Femur (tissue), 1 donor: ENCODE measurements around the gene CLDN2.

Source experiments
- DNase-seq: peaks from one replicate; pipeline ENCODE4 v3.0.0-alpha.2; 2017

CLDN2 gene

DNA sequence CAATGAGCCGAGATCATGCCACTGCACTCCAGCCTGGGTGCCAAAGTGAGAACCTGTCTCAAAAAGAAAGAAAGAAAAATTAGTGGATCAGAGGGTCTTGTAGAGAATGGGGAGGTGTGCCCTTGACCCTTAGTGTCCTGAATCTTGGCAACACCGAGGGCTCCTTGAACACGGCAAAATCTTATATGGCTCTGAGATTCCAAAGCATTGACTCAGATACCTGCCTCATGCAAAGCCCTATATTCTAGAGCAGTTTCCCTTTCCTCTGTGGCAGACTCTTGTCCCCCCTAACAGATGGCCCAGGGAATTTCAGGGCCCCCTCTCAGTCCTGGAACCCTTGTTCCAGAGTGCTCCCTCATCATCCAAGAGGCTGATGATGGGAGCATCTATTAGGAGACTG, 6.8 kb downstream of the CLDN2 start:
- DNase-seq = no peak

DNA sequence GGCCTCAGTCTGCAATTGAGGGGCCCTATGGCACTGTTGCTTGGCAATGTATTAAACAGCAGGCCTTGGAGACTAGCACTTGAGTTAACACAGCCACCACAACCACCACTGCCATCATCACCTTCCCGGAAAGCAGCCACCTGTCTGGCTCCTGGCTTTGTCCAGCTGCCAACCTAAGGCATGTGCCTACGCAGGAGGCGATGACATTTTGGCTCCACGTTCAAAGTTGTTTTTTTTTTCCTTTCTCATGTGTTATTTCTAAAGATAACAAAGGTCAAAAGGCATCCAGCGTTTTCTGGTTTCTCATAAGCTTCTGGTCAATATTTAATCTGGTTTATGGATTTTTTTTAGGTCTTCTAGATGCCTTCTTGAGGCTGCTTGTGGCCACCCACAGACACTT, 7.5 kb downstream of the CLDN2 start:
- no peak for DNase-seq

DNA sequence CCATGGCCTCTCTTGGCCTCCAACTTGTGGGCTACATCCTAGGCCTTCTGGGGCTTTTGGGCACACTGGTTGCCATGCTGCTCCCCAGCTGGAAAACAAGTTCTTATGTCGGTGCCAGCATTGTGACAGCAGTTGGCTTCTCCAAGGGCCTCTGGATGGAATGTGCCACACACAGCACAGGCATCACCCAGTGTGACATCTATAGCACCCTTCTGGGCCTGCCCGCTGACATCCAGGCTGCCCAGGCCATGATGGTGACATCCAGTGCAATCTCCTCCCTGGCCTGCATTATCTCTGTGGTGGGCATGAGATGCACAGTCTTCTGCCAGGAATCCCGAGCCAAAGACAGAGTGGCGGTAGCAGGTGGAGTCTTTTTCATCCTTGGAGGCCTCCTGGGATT, 8.0 kb downstream of the CLDN2 start:
- no peak for DNase-seq

DNA sequence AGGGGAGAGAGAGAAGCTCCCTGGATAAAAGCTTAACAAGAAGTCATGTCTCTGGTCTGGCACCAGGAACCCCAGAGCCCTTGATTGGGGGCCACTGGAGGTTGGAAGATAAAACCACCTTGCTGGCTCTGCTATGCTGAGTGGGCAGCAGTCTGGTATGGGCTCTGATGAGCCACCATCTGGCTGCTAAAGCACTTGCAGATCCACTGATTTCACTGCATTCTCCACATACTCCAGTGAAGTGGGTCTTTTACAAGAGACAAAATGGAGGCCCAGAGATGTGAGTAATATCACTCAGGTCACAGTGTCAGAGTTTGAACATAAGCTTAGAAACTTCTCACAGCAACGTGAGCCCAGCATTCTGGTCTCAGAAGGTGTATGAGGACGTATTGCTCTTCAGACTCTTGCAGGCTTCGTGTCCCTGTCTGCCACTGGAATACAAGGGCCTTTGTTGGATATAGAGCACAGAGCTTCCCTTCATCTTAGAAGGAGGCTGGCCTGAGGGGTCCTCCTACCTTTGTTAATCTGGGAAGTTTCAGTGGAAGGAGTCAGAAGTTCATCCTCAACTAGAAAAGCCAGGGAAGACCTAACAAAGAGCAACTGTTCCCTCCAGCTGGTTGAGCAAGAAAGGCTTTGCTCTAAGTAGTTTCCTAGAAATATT, 11.8 kb downstream of the CLDN2 start:
- DNase-seq = no peak

DNA sequence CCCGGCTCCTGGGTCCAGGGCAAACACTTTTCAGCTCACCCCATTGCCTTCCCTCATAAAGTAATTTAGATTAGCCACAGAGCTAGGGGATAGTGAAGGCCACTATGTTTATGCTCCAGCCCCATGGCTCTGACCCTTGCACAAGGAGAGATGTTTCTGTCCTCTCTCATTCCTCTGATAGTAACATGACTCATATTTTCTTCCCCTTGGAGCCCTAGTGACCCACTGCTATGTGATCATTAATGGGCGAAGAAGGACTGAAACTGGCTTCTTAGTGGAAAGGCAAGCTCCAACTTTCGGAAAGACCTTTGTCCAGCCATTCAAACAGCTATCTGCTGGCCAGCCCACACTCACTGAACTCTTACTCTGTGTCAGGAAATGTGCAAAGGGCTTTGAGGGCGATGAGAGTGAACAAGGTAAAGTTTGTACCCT, 12.3 kb downstream of the CLDN2 start:
- no peak for DNase-seq

DNA sequence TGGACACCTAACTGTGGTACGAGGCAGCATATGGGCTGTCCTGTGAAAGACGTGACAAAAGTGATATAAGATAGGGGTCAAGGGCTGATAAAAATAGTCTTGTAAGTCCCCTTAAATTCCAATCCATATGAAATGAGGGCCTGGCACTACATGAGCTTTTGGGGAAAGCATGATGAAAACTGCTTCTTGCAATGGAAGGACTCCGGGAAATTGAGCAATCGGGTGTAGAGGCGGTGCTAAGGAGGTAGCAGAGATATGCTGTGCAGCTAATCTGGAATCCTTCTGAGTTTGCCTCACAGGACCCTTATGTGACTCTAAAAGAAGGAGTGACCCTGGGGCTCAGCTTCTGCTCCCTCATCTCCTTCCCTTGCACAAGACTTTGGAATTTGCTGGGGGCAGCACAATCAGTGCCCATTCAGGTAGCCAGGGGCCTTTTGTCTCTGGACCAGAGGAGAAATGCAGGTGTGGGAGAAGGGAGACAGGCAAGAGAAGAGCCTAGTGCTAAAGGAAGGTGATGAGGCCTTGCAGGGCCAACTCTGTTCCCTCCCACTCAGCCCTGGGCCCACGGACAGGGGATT, 12.8 kb downstream of the CLDN2 start:
- DNase-seq = no peak

DNA sequence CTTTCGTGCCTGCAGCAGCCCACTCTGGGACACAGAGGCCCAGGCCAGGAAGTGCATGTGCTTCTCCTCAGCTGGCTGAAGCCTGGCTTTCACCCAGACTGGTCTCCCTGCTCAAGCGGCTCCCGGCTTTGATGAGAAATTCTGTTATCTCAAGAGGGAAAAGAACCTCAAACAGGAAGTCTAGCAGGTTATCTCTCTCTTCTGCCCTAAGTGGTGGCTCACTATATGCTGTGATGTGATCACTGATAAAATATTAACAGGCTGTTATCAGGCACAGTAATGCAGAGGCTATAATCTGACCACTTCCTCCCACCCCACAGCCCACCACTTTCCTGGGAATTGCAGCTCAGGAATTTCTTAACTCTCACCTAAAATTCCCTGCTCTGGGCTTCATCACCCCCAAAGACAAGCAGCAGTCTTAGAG, 13.3 kb downstream of the CLDN2 start:
- no peak for DNase-seq

DNA sequence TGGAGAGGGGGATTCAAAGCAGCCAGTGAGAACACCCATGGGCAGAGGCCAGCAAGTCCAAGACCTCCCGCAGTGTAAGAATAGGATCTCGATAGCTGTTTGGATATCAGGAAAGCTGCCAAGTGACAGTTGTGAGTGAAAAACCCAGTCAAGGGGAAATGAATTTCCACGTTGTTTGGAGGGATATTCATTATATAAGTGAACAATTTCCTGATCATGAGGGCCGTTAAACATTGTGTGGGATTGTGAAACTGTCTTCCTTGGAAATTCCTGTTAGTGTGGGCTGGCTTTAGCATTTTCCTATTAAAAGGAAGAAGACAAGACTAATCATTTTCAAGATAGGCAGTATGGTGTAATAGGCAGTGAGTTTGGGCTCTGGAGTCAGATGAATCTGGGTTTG, 15.0 kb downstream of the CLDN2 start:
- no peak for DNase-seq

DNA sequence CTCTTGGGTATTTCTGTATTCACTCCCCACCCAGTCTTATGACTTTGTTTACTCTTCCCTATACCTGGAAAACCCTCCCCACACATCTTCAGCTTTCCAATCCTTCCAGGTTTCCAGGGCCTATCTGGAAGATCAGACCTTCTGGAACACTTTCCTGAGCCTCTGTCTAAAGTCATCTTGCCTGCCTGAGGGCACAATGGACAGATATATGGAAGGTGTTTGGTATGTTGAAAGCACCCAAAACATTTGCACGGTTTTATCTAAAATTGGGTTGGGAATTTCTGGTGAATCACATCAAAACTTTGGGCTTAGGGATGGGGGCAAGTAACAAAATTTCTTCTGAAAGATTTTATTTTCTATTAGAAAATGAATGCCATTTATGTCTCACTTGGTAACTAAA, 16.0 kb downstream of the CLDN2 start:
- no peak for DNase-seq

DNA sequence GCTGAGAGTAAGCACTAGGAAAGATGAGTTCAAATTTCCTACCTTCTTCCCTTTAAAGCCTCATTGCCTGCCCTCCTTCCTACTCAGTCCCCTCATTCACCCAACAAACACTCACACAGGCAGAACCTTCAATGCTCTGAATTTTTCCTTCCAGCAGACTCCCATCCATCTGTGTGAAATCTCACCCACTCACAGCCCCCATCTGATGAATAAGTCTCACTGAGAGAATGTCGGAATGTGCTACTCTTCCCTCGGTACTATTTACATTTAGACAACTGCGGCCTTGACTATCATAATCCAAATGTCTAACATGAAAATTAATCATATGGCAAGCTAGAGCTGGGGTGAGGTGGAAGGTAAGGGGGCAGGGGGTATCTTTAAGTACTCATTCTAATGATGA, 19.4 kb downstream of the CLDN2 start:
- DNase-seq = no peak

DNA sequence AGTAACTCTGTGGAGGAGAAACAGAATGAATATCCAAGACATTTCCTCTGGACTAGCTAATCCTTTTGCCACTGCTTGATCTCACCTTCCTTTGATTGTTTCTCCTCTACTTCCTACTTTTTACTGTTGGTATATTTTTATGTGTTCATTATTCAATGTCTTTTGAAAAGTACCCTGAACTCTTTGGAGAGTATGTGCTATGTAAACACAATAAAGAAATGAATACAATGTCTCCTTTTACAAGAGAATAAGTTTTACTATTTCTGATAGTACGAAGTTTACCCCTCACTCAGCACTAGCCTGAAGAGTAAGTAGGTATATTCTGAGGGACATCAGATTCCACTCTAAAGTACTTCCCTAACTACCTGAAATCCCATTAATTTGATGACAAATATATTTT, 19.9 kb downstream of the CLDN2 start:
- DNase-seq = no peak

DNA sequence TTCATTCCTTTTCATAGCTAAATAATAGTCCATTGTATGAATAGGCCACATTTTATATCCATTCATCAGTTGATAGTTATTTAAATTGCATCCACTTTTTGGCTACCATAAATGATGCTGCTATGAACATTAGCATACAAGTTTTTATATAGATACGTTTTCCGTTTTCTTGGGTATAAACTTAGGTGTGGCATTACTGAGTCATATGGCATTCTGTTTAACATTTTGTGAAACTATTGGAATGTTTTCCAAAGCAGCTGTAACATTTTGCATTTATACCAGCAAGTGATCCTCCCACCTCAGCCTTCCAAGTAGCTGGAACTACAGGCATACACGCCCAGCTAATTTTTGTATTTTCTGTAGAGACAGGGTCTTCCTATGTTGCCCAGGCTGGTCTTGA, 26.3 kb downstream of the CLDN2 start:
- no peak for DNase-seq

DNA sequence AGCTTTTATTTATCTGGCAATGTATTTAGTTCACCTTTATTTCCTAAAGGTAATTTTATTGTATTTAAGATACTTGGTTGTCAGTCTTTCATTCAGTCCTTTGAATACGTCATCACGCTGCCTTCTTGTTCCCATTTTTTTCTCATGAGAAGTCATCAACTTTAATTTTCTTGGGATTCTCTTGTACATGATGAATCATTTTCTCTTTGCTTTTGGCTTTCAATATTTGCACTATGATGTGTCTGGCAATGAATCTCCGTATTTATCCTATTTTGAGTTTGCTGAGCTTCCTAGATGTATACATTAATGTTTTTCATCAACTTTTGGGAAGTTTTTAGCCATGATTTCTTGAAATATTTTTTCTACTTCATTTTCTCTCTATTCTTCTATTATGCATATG, 28.4 kb downstream of the CLDN2 start:
- no peak for DNase-seq

DNA sequence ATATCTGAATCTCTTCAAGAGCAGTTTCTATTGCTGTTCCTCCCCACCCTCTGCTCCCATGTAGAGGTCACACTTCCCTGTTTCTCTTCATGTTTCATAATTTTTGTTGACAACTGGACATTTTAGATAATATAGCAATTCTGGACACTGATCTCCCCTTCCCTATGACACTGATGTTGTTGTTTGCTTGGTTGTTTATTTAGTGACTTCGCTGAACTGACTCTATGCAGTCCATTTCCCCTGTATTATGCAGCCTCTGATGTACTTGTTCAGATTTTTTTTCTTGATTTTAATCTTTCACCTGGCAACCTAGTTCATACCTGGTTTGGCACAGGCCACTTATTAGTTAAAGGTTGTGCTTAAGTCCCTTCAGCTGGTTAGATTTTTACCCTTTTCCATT, 29.2 kb downstream of the CLDN2 start:
- no peak for DNase-seq

DNA sequence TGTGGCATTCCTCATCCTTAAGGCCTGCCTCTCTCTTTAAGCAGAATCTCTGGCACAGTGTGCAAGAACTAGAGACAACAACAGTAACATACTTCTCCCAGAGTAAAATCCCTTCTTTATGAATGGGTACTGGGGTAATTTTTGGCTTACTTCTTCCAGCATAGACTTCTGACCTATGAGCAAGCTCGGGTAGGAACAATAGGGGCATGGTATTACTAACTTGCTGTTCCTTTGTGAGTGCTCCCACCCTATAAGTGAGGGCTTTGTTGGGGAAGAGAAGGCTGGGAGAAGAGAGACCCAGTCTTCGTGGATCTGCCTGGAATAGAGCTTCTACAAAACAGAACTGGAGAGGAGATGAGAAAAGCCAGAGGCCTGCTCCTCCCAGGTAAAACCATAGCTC, 30.2 kb downstream of the CLDN2 start:
- DNase-seq = no peak

DNA sequence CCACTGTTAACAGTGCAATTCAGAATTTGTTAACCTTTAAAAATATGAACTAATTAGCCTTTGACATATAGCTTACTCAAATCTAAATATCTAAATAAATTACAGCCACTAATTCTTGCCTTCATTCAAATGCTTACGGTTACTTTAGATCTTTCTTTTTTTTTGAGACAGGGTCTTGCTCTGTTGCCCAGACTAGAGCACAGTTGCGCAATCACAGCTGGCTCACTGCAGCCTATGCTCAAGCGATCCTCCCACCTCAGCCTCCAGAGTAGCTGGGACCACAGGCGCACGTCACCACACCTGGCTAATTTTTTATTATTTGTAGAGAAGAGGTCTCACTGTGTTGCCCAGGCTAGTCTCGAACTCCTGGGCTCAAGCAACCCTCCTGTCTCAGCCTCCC, 31.0 kb downstream of the CLDN2 start:
- DNase-seq = no peak

DNA sequence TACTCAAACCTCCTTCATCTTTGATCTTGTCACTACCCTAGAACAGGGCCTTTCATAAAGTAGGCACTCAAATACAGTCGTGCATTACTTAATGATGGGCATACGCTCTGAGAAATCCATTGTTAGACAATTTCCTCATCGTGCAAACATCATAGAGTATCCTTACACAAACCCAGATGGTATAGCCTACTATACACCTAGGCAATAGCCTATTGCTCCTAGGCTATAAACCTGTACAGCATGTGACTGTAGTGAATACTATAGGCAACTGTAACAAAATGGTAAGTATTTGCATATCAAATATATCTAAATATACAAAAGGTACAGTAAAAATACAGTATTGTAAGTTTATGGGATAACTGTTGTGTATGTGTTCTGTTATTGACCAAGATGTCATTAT, 31.9 kb downstream of the CLDN2 start:
- DNase-seq = no peak

DNA sequence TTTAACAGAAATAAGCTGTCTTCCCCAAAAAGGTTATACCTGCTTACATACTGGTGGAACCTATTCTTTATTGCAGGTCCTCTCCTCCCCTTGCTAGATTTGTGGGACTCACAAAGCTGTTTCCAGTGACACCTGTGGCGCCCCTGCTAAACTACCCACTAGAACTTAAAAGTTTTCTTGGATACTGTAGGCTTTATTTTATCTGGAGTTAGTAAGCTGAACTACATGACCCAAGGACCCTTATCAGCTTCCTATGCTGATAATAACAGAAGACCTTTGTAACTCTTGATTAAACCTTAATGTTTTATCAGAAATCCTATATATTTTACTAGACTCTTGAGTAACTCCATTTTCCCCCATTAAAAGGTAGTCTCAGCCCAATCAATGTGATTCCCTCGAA, 32.3 kb downstream of the CLDN2 start:
- no peak for DNase-seq

DNA sequence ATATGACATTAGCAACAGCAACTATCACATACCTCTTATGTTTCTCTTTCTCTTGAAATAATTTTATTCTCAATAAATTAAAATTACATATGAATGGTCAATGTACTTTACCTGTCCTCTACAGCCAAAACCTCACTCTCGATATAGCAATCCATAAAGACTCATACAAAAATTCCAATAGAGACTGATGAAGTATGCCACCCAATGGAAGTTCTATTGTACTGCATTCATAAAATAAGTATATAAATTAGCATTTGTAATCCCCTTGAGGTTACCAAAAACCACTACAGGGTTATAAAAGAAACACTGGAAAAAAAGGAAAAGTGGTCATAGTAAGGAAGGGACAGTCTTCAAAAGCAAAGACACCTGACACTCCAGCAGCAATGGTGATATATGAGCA, 32.8 kb downstream of the CLDN2 start:
- DNase-seq = no peak

DNA sequence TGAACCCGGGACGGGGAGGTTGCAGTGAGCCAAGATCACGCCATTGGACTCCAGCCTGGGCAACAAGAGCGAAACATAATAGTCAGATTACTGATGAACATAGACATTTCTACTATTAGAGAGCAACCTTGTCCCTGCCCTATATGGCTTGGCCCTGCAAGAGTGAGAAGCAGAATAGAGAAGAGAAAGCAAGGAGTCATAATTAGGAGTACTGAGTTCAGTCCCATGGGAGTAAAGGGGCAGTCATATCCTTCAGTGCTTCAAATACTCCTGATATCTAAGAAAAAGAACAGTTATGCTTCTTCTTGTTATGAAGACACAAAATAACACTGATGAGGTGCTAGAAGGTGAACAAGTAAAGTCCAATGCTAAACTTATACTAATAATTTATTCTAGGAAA, 33.8 kb downstream of the CLDN2 start:
- no peak for DNase-seq

DNA sequence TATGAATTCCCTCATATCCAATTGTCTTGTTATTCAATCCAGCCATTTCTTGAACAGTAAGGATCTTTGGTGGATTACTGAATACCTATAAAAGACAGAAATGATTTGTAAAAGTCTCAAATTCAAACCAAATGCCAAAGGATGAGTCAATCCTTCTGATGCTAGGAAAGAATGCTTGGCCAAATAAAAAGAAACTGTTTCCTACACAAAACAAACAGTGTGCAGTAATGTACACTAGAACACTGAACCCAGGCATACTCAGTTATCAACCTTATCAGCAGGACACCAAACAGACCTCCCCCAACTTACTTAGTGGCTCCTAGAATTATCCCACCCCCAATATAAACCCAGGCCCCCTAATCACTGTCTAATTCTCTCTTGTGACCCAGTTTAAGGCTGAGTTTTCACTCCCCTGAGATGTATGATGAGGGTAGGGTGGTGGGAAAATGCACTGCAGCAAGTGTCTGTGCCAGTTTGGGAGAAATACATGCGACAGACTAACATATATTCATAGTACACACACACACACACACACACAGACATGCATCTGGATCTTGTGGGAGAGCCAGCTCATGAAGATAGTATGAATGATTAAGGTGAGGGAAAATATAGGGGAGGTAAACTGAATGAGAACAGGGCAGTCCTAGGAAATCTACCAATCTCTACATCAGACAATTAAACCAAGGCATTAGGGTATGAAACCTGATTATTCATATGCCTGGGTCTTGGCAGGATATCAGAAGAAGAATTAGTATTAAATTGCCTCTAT, 35.0 kb downstream of the CLDN2 start:
- DNase-seq = no peak

DNA sequence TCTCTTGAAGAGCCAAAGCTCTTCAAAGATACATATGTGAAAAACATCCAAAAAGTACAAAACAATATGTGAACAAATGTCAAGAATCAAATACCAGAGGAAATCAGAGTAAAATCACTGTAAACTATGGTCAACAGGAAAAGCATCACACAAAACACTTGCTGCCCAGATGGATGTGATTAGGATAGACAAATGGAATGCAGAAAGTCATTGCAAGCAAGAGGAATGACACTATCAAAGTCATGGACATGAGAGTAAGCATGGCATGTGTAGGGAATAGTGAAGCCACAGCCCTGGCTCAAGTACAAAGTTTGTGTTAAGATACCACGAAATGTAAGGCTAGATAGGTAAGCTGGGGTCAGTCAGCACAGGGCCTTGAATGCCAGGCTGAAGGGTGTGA, 37.7 kb downstream of the CLDN2 start:
- no peak for DNase-seq

DNA sequence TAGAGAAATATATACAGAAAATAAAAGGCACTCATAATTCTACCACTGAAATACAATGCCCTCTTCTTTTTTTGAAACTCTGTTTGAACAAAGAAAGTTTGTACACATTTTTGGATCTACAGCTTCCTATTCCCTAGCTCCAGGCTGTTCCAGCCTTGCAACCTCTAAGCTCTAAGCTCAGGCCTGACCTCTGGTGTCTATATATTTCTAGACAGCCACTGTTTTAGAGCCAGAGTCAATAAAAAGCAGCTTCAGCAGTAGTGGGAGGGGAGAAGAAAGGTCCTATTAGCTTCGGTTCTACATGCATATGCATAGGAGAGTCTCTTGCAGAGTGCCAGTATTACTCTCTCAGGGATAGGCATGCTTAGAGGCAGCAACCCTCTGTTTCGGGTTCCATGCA, 39.7 kb downstream of the CLDN2 start:
- DNase-seq = no peak

DNA sequence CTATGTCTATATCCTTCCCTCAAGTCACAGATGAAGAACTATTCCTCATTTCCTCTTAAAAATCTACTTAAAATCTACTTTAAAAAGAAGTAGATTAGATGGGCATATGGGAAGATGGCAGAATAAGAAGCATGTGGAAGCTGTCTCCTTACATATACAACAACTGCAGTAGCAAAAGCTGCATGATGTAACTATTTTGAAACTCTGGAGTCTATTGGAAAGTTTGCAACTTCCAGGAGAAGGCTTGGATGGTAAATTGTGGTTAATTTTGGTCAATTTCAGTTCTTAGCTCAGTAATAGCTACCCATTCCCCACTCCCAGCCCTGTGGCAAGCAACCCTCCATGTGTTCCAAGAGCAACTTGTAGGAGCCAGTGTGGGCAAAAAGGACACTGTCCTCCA, 42.9 kb downstream of the CLDN2 start:
- no peak for DNase-seq

DNA sequence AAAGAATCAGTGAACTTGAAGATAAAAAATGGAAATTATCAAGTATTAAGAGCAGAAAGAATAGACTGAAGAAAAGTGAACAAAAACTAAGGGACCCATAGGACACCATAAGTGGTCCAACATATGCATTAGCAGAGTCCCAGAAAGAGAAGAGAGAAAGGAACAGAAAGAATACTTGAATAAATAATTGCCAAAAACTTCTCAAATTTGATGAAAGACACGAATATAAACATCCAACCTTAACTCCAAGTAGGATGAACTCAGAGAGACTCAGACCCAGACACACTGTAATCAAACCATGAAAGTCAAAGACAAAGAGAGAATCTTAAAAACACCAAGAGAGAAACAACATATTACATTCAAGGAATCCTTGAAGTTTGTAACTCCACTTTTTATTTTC, 44.1 kb downstream of the CLDN2 start:
- no peak for DNase-seq
